Sigmoid colon (tissue), 7 donors: Measurements from ENCODE around the gene ZXDC. TPM values are rescaled to one million over a fixed set of nuclear protein-coding genes. Genes with fewer than 3 reads are reported as not detected.

ENCODE experiments used
- DNase-seq: peaks from one replicate; pipeline ENCODE4 v3.0.0-alpha.2; 2019
- H3K27ac ChIP-seq, 4 donors: fragments of 200-600 bp; sonication (generic); one replicate each; pipeline ENCODE4 v1.5.1; 2016 to 2019; ENCODE audit warnings: mild to moderate bottlenecking in 1 of 4
- H3K27me3 ChIP-seq, 3 donors: fragments of 200-600 bp; sonication (generic); one replicate each; pipeline ENCODE4 v1.5.1; 2019; ENCODE audit warnings: mild to moderate bottlenecking in 1 of 3
- H3K36me3 ChIP-seq, 4 donors: fragments of 200-600 bp; sonication (generic); one replicate each; pipeline ENCODE4 v1.5.1; 2016 to 2019
- H3K4me1 ChIP-seq, 4 donors: fragments of 200-600 bp; sonication (generic); one replicate each; pipeline ENCODE4 v1.5.1; 2017 to 2019
- H3K4me3 ChIP-seq, 4 donors: fragments of 200-600 bp; sonication (generic); one replicate each; pipeline ENCODE4 v1.5.1; 2017 to 2019; ENCODE audit warnings: mild to moderate bottlenecking in 2 of 4, moderate library complexity in 1 of 4
- H3K9me3 ChIP-seq, 4 donors: fragments of 200-600 bp in 3 of 4; sonication (generic) in 3 of 4; one replicate each; pipeline versions ENCODE4 v1.5.1 to v1.6.1; 2013 to 2019
- CTCF ChIP-seq, 4 experiments: fragments of 450-650 bp in 3 of 4; fragments of 200-600 bp in 1 of 4; IDR thresholded peaks; one replicate each; pipeline ENCODE4 v1.5.1; 2016 to 2019; ENCODE audit warnings: antibody characterized with exemption in 4 of 4, mild to moderate bottlenecking in 3 of 4, moderate library complexity in 2 of 4
- EP300 ChIP-seq, 4 donors: sonication (generic); formaldehyde crosslinking; IDR thresholded peaks; one replicate each; pipeline ENCODE4 v1.6.1; 2017; ENCODE audit warnings: antibody characterized with exemption in 4 of 4
- POLR2A ChIP-seq, 2 donors: fragments of 450-650 bp; IDR thresholded peaks; one replicate each; pipeline ENCODE4 v1.6.1; 2016; ENCODE audit warnings: antibody characterized with exemption in 2 of 2, mild to moderate bottlenecking in 2 of 2, moderate library complexity in 2 of 2
- POLR2AphosphoS5 ChIP-seq, 4 donors: sonication (generic); formaldehyde crosslinking; IDR thresholded peaks; one replicate each; pipeline ENCODE4 v1.6.1; 2017; ENCODE audit warnings: antibody characterized with exemption in 4 of 4
- WGBS, 2 donors: extraction: QIAGEN DNeasy Blood & Tissue Kit; methylation state at CpG; one replicate each; pipeline ENCODE4 v1.1.7; 2013; 5-methylcytosine and 5-hydroxymethylcytosine counted together
- intact Hi-C: fragments of 100-400 bp; cut with DNase I; formaldehyde crosslinking; loops from one replicate; pipeline ENCODE4 v1.15.1; 2023
- polyA plus RNA-seq, 3 donors: library from polyadenylated mRNA; stranded (reverse); fragments of 200-250 nt; gene quantifications; one replicate each; pipeline ENCODE4 v1.2.3, GENCODE V29; 2013
- total RNA-seq, 4 donors: library from RNA; depleted of rRNA; stranded (reverse); fragments of >200 nt; gene quantifications; one replicate each; pipeline ENCODE4 v1.1.0, GENCODE V29; 2016
- donor health status: healthy with polysubstance abuse.
- donor health status: Bipolar disorder and iron deficiency.
- donor health status: healthy.

ZXDC gene
- total and polyA plus RNA-seq, 7 donors = 5.5 to 33.8 (median 26.4) TPM

GRCh38 chr3:126484662-126485061 lies 9.0 kb upstream of the ZXDC start:
- DNase-seq = no peak
- Histone ChIP-seq H3K9me3 (no peaks in the 10 kb centered on the region), H3K4me1 (no peaks in the 10 kb centered on the region), H3K27ac (no peak overlapping the region), H3K4me3 (no peak overlapping the region), H3K36me3 (no peaks in the 10 kb centered on the region), H3K27me3 (no peaks in the 10 kb centered on the region)
- TF ChIP-seq POLR2A (IDR thresholded peaks at IDR 0.05) = no peak
- TF ChIP-seq CTCF (IDR thresholded peaks at IDR 0.05) = no peak
- no peak for TF ChIP-seq EP300 (IDR thresholded peaks at IDR 0.05)
- TF ChIP-seq POLR2AphosphoS5 (IDR thresholded peaks at IDR 0.05) = no peak
- WGBS, 2 donors = 75 to 84% methylated on average over 3 of the region's 3 CpGs
- intact Hi-C loops = no loop called here

GRCh38 chr3:126484148-126484547 lies 8.5 kb upstream of the ZXDC start:
- intact Hi-C loops = no loop called here
- Histone ChIP-seq H3K4me3 (no peak overlapping the region), H3K4me1 (no peaks in the 10 kb centered on the region), H3K9me3 (no peaks in the 10 kb centered on the region), H3K27ac (no peak overlapping the region), H3K36me3 (no peaks in the 10 kb centered on the region), H3K27me3 (no peaks in the 10 kb centered on the region)
- WGBS, 2 donors = 81 to 86% methylated on average over 3 of the region's 3 CpGs
- TF ChIP-seq POLR2AphosphoS5 (IDR thresholded peaks at IDR 0.05) (no peak), CTCF (IDR thresholded peaks at IDR 0.05) (no peak), EP300 (IDR thresholded peaks at IDR 0.05) (no peak), POLR2A (IDR thresholded peaks at IDR 0.05) (no peak)
- DNase-seq = no peak

- DNase-seq = no peak
- Histone ChIP-seq H3K27ac (no peak overlapping the region), H3K4me1 (no peaks in the 10 kb centered on the region), H3K36me3 (no peaks in the 10 kb centered on the region), H3K9me3 (no peaks in the 10 kb centered on the region), H3K27me3 (no peaks in the 10 kb centered on the region), H3K4me3 (no peak overlapping the region)
- TF ChIP-seq CTCF (IDR thresholded peaks at IDR 0.05) (no peak), POLR2AphosphoS5 (IDR thresholded peaks at IDR 0.05) (no peak), POLR2A (IDR thresholded peaks at IDR 0.05) (no peak), EP300 (IDR thresholded peaks at IDR 0.05) (no peak)
- intact Hi-C loops = no loop called here
- WGBS, 2 donors = 86 to 93% methylated on average over 14 of the region's 14 CpGs
Observed at GRCh38 chr3:126483321-126483761, 7.7 kb upstream of the ZXDC start.

- H3K4me3 ChIP-seq = no peak overlapping the region
- no peaks in the 10 kb centered on the region for H3K9me3 ChIP-seq
- WGBS, 2 donors = 80 to 94% methylated on average over 15 of the region's 15 CpGs
- no peaks in the 10 kb centered on the region for H3K4me1 ChIP-seq
- H3K27ac ChIP-seq = no peak overlapping the region
- intact Hi-C loops = no loop called here
- TF ChIP-seq POLR2A (IDR thresholded peaks at IDR 0.05) (no peak), CTCF (IDR thresholded peaks at IDR 0.05) (no peak), EP300 (IDR thresholded peaks at IDR 0.05) (no peak), POLR2AphosphoS5 (IDR thresholded peaks at IDR 0.05) (no peak)
- DNase-seq = no peak
- H3K27me3 ChIP-seq = no peaks in the 10 kb centered on the region
- H3K36me3 ChIP-seq = no peaks in the 10 kb centered on the region
Observed at GRCh38 chr3:126482503-126483255, 7.0 kb upstream of the ZXDC start.
